ENCODE results near the gene RNASE11.

- TF ChIP-seq REST (IDR thresholded peaks at IDR 0.05; ENCODE audit: insufficient read depth in 1 of 2, low read depth in 2 of 2, low read length in 2 of 2), result no peak
- no peak for TF ChIP-seq SIN3A (IDR thresholded peaks at IDR 0.05; ENCODE audit: borderline replicate concordance, insufficient read depth, low read length)
These were observed 19.8 kb upstream of the RNASE11 start for GRCh38 chr14:20607617-20608016.

Measured in PFSK-1 (cell line).